ENCODE data around the gene OR6S1.

GRCh38 chr14:20676072-20676471 is 34.6 kb upstream of the OR6S1 start:
- TF ChIP-seq EZH2phosphoT487 (IDR thresholded peaks at IDR 0.05; ENCODE audit: borderline replicate concordance, low read depth): no peak
- no peak for TF ChIP-seq REST (IDR thresholded peaks at IDR 0.05; ENCODE audit: low read depth, low read length)
- TF ChIP-seq GATA2 (CRISPR knock-in tag; IDR thresholded peaks at IDR 0.05): no peak
- no peak for TF ChIP-seq RAD21 (IDR thresholded peaks at IDR 0.05; ENCODE audit: low read length)
- no peak for TF ChIP-seq EP300 (IDR thresholded peaks at IDR 0.05; ENCODE audit: borderline replicate concordance in 1 of 2, low read depth in 1 of 2, low read length in 1 of 2)
- TF ChIP-seq ELF1 (IDR thresholded peaks at IDR 0.05): no peak
- TF ChIP-seq NRF1 (IDR thresholded peaks at IDR 0.05; ENCODE audit: low read depth, low read length): no peak
- no peak for TF ChIP-seq GABPA (IDR thresholded peaks at IDR 0.05; ENCODE audit: low read depth)
- no peak for TF ChIP-seq IRF3 (IDR thresholded peaks at IDR 0.05; ENCODE audit: low read depth, low read length)
